NCI-H748 (cell line): ENCODE results near the gene SHE.
"Not testable (repeated sequence)": the region's sequence is repeated elsewhere in the genome, so short reads cannot be mapped to it uniquely, and the experiment has no call there.

Source experiments
- DNase-seq: peaks from one replicate; lab custom pipeline; 2025; ENCODE audit not compliant: unreplicated experiment; lab: John Stamatoyannopoulos, UW

SHE gene

GRCh38 chr1:154502066-154502743, at the start of gene SHE, which contains the start of gene TDRD10:
SHE (minus strand) TSS chr1:154502412; CDS start chr1:154502026, 386 bp downstream.
TDRD10 (plus strand) TSS chr1:154502219; CDS start chr1:154506904, 4,685 bp downstream.
- peak; percentile 51 for DNase-seq

GRCh38 chr1:154551474-154551873, 49.3 kb upstream of the SHE start:
- DNase-seq, result no peak

- no peak for DNase-seq
Measured at GRCh38 chr1:154550657-154551056, 48.4 kb upstream of the SHE start.

GRCh38 chr1:154550070-154550469, 47.9 kb upstream of the SHE start:
- DNase-seq, result no peak

- no peak for DNase-seq
Measured at GRCh38 chr1:154549202-154549770, 47.1 kb upstream of the SHE start.

- DNase-seq, result no peak
Measured at GRCh38 chr1:154548028-154548427, 45.8 kb upstream of the SHE start.

GRCh38 chr1:154547105-154547732, 45.0 kb upstream of the SHE start:
- DNase-seq, result no peak

- peak; percentile 63 for DNase-seq
Measured at GRCh38 chr1:154546264-154547063, 44.3 kb upstream of the SHE start.

GRCh38 chr1:154541231-154541630, 39.0 kb upstream of the SHE start:
- DNase-seq, result no peak

- DNase-seq, result no peak
Measured at GRCh38 chr1:154539486-154540483, 37.6 kb upstream of the SHE start.

GRCh38 chr1:154536570-154536969, 34.4 kb upstream of the SHE start:
- no peak for DNase-seq

- peak; percentile 79 for DNase-seq
Measured at GRCh38 chr1:154533952-154534844, 32.0 kb upstream of the SHE start.

GRCh38 chr1:154531950-154532349, 29.7 kb upstream of the SHE start:
- not testable (repeated sequence) for DNase-seq

- no peak for DNase-seq
Measured at GRCh38 chr1:154529308-154529707, 27.1 kb upstream of the SHE start.

GRCh38 chr1:154527192-154527591, 25.0 kb upstream of the SHE start:
- DNase-seq, result no peak

GRCh38 chr1:154524881-154525280, 22.7 kb upstream of the SHE start:
- no peak for DNase-seq

GRCh38 chr1:154521695-154522094, 19.5 kb upstream of the SHE start:
- peak; percentile 9 for DNase-seq

- DNase-seq, result no peak
Measured at GRCh38 chr1:154520333-154520732, 18.1 kb upstream of the SHE start.

- no peak for DNase-seq
Measured at GRCh38 chr1:154519591-154519991, 17.4 kb upstream of the SHE start.
